Neuronal stem cell (in vitro differentiated cells): ENCODE data around the gene KCNH3.

Experiments used
- DNase-seq: peaks from one replicate; pipeline ENCODE4 v3.0.0-alpha.2; 2013; ENCODE audit warnings: low spot score
- H2AFZ ChIP-seq: one replicate; pipeline ENCODE4 v1.6.1; 2013; ENCODE audit warnings: mild to moderate bottlenecking, low read length, inconsistent platforms
- H2AK5ac ChIP-seq: 2 replicates; pipeline ENCODE4 v1.6.1; 2013; ENCODE audit warnings: low read depth, mild to moderate bottlenecking, inconsistent platforms, low read length, moderate library complexity, mixed read lengths
- H2BK120ac ChIP-seq: 2 replicates; pipeline ENCODE4 v1.6.1; 2013; ENCODE audit warnings: low read depth, mild to moderate bottlenecking, inconsistent platforms, low read length, moderate library complexity, mixed read lengths
- H2BK12ac ChIP-seq: one replicate; pipeline ENCODE4 v1.6.1; 2013; ENCODE audit warnings: low read length, inconsistent platforms
- H2BK15ac ChIP-seq: 2 replicates; pipeline ENCODE4 v1.6.1; 2013; ENCODE audit warnings: mild to moderate bottlenecking, low read length, inconsistent platforms, mixed read lengths
- H2BK5ac ChIP-seq: one replicate; pipeline ENCODE4 v1.6.1; 2013; ENCODE audit warnings: inconsistent platforms, mild to moderate bottlenecking, low read length, moderate library complexity
- H3K14ac ChIP-seq: one replicate; pipeline ENCODE4 v1.6.1; 2013; ENCODE audit warnings: low read length, inconsistent platforms
- H3K18ac ChIP-seq: 2 replicates; pipeline ENCODE4 v1.6.1; 2013; ENCODE audit warnings: low read length, inconsistent platforms
- H3K23ac ChIP-seq: 2 replicates; pipeline ENCODE4 v1.6.1; 2013; ENCODE audit warnings: low read depth, mild to moderate bottlenecking, mixed read lengths, low read length, inconsistent platforms; ENCODE audit not compliant: poor library complexity
- H3K27ac ChIP-seq: replicated peaks from 3 replicates; pipeline ENCODE4 v1.5.1; 2013; ENCODE audit warnings: low read length, inconsistent platforms
- H3K27me3 ChIP-seq, 3 experiments: 2 replicates each; pipeline ENCODE4 v1.6.1; 2013; ENCODE audit warnings: low read length in 3 of 3, mild to moderate bottlenecking in 2 of 3, inconsistent platforms in 1 of 3, low read depth in 1 of 3, mixed read lengths in 1 of 3, moderate library complexity in 1 of 3; ENCODE audit not compliant: control insufficient read depth in 3 of 3, insufficient read depth in 3 of 3
- H3K36me3 ChIP-seq, 2 donors: replicated peaks in 1 of 2; 2 replicates each; pipeline ENCODE4 v1.6.1; 2013; ENCODE audit warnings: low read length in 2 of 2; ENCODE audit not compliant: control insufficient read depth in 2 of 2, insufficient read depth in 2 of 2
- H3K4ac ChIP-seq: 2 replicates; pipeline ENCODE4 v1.6.1; 2013; ENCODE audit warnings: inconsistent platforms, mild to moderate bottlenecking, low read length, moderate library complexity
- H3K4me1 ChIP-seq, 2 donors: 1 replicate in 1 of 2; 2 replicates in 1 of 2; pipeline ENCODE4 v1.6.1; 2013; ENCODE audit warnings: low read length in 2 of 2, low read depth in 1 of 2; ENCODE audit not compliant: control insufficient read depth in 2 of 2, insufficient read depth in 1 of 2
- H3K4me2 ChIP-seq: one replicate; pipeline ENCODE4 v1.6.1; 2013; ENCODE audit warnings: mild to moderate bottlenecking, low read length, inconsistent platforms; ENCODE audit not compliant: insufficient read depth, poor library complexity, severe bottlenecking
- H3K4me3 ChIP-seq, 2 donors: 2 replicates each; pipeline ENCODE4 v1.5.1; 2013; ENCODE audit warnings: low read length in 2 of 2, mild to moderate bottlenecking in 2 of 2, inconsistent platforms in 1 of 2, moderate library complexity in 1 of 2
- H3K79me1 ChIP-seq: one replicate; pipeline ENCODE4 v1.6.1; 2013; ENCODE audit warnings: low read depth, mild to moderate bottlenecking, inconsistent platforms, low read length, moderate library complexity
- H3K9ac ChIP-seq: one replicate; pipeline ENCODE4 v1.6.1; 2013; ENCODE audit warnings: mild to moderate bottlenecking, low read depth, low read length, inconsistent platforms; ENCODE audit not compliant: poor library complexity
- H3K9me3 ChIP-seq, 2 donors: replicated peaks in 1 of 2; 2 replicates each; pipeline versions ENCODE3 to v1.6.1; 2013; ENCODE audit warnings: low read length in 2 of 2, mild to moderate bottlenecking in 2 of 2, inconsistent platforms in 1 of 2, low read depth in 1 of 2, mixed read lengths in 1 of 2, moderate library complexity in 1 of 2; ENCODE audit not compliant: control insufficient read depth in 2 of 2, insufficient read depth in 1 of 2
- H4K8ac ChIP-seq: one replicate; pipeline ENCODE4 v1.6.1; 2013; ENCODE audit warnings: low read depth, mild to moderate bottlenecking, inconsistent platforms, low read length, moderate library complexity
- H4K91ac ChIP-seq: one replicate; pipeline ENCODE4 v1.6.1; 2013; ENCODE audit warnings: low read length, low read depth, mild to moderate bottlenecking, inconsistent platforms; ENCODE audit not compliant: poor library complexity
- WGBS, 2 donors: extraction: QIAGEN DNeasy Blood & Tissue Kit; methylation state at CpG; one replicate each; pipeline ENCODE4 v1.1.7; 2013; ENCODE audit warnings: missing lambda C conversion rate in 2 of 2, mixed read lengths in 1 of 2; ENCODE audit not compliant: insufficient read length in 2 of 2, insufficient replicate concordance in 1 of 2; ENCODE audit errors: extremely low coverage in 2 of 2; 5-methylcytosine and 5-hydroxymethylcytosine counted together

KCNH3 gene

DNA sequence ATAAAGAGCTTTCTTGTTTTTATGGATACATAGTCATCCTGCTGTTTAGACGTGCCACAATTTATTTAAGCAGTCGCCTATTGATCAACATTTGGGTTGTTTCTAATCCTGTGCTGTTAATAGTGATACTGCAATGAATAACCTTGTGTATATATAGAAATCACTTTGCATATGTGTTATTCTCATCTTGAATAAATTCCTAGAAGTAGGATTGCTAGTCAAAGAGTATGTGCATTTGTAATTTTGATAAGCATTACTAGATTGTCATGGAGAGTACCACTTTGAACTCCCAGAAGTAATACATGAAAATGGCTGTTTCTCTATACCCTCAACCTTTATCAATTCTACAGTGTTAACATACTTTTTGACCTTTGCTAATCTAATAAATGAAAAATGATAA, 44.9 kb upstream of the KCNH3 start:
- no CpG with 5 or more reads among the region's 2 CpGs for WGBS, 2 donors
- Histone ChIP-seq H3K18ac (no peak overlapping the region), H4K91ac (no peak overlapping the region), H4K8ac (no peak overlapping the region), H3K27ac (no peak overlapping the region), H3K9ac (no peak overlapping the region), H3K14ac (no peak overlapping the region), H3K9me3 (no peaks in the 10 kb centered on the region), H2BK12ac (no peak overlapping the region), H2AK5ac (no peak overlapping the region), H3K36me3 (peaks cover 2 to 62% of the 10 kb centered on the region in 2 donors), H3K4me3 (no peak overlapping the region), H3K79me1 (no peaks in the 10 kb centered on the region), H2AFZ (no peak overlapping the region), H3K4ac (no peak overlapping the region), H3K4me1 (no peaks in the 10 kb centered on the region), H2BK120ac (no peak overlapping the region), H3K27me3 (no peaks in the 10 kb centered on the region), H2BK15ac (no peak overlapping the region), H3K23ac (no peak overlapping the region), H2BK5ac (no peak overlapping the region), H3K4me2 (no peak overlapping the region)
- no peak for DNase-seq

DNA sequence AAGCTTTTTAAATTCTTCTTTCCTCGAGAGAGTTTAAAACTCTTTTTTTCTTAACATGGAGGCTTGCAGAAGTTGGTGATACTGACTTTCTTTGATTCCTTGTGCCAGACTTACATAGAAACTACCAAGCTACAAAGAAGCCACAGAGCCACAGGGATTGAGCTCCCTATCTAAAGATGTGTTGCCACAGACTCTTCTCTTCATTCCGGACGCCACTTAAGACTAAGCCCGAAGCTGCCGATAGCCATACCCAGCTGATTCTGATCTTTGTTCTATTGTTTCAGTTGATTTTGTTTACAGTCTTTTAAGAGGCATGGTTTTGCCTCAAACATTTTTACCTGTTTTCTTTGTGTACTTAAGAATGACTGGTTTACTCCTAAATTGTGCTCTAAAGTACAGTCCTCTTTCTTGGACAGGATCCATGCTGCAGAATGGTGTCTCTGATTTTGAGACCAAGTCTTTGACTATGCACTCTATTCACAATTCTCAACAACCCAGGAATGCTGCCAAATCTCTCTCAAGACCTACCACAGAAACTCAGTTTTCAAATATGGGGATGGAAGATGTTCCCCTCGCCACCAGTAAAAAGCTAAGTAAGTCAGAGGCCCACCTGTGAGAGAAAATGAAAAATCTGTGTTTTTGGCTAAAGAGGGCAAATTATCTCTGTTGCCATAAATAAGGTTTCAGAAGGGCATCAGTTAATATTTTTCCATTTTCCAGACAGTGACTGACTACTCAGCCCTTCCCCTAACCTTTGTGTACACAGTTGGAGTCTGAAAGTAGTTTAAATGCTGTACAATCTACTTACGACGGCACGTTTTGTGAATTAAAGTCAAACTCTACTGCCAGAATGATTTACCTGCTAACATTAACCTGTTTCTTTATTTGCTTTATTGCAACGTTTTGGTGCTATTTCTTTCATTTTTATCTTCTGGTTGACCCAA, 42.1 kb upstream of the KCNH3 start:
- Histone ChIP-seq H3K4ac (no peak overlapping the region), H2AFZ (no peak overlapping the region), H3K14ac (no peak overlapping the region), H2BK120ac (no peak overlapping the region), H4K8ac (no peak overlapping the region), H3K36me3 (peaks cover 4 to 67% of the 10 kb centered on the region in 2 donors), H3K9me3 (no peaks in the 10 kb centered on the region), H2AK5ac (no peak overlapping the region), H3K4me1 (no peaks in the 10 kb centered on the region), H3K23ac (no peak overlapping the region), H3K79me1 (no peaks in the 10 kb centered on the region), H3K4me2 (no peak overlapping the region), H3K4me3 (no peak overlapping the region), H2BK5ac (no peak overlapping the region), H3K18ac (no peak overlapping the region), H2BK15ac (no peak overlapping the region), H2BK12ac (no peak overlapping the region), H3K27ac (no peak overlapping the region), H4K91ac (no peak overlapping the region), H3K27me3 (no peaks in the 10 kb centered on the region), H3K9ac (no peak overlapping the region)
- DNase-seq: no peak
- WGBS, 2 donors: no CpG with 5 or more reads among the region's 10 CpGs

DNA sequence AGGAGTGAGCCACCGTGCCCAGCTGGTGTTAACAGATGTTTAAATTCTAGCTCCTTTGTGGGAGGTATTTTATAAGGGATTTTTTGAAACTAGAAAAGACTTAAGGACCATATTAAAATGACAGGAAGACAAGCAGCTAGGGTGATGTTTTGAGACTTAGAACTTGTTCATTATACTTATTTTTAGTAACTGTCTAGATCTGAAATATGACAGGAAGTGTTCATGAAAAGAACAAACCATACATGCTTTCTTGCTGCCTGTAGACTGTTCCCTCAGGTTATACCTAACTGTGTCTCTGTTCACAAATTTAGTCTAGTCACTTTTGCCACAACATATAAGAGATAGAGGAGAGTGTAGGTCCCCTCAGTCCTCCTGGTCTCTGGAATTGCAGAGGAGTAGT, 36.9 kb upstream of the KCNH3 start:
- Histone ChIP-seq H2AFZ (no peak overlapping the region), H3K9me3 (no peaks in the 10 kb centered on the region), H4K91ac (no peak overlapping the region), H3K36me3 (peaks cover 1 to 78% of the 10 kb centered on the region in 2 donors), H3K23ac (no peak overlapping the region), H3K4me2 (no peak overlapping the region), H3K4me3 (no peak overlapping the region), H3K18ac (no peak overlapping the region), H3K9ac (no peak overlapping the region), H3K27ac (no peak overlapping the region), H3K27me3 (no peaks in the 10 kb centered on the region), H2BK12ac (no peak overlapping the region), H2BK15ac (no peak overlapping the region), H2AK5ac (no peak overlapping the region), H3K4me1 (no peaks in the 10 kb centered on the region), H2BK120ac (no peak overlapping the region), H4K8ac (no peak overlapping the region), H3K14ac (no peak overlapping the region), H3K79me1 (no peaks in the 10 kb centered on the region), H2BK5ac (no peak overlapping the region), H3K4ac (no peak overlapping the region)
- WGBS, 2 donors: no CpG with 5 or more reads among the region's 1 CpG
- DNase-seq: no peak

DNA sequence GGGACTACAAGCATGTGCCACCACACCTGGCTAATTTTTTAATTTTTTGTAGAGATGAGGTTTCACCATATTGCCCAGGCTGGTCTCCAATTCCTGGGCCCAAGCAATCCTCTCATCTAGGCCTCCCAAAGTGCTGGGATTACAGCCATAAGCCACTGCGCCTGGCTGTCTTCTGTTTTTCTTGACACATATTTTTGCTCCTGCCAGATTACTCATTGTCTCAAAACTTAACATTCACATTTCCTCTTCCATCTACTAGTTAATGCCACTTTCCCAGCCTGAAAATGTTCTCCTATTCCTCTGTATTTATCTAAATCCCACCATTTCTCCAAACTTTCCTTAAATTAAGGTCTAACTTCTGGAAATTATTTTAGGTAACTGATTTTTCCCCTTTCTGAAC, 36.2 kb upstream of the KCNH3 start:
- no peak overlapping the region for H2BK15ac ChIP-seq
- WGBS, 2 donors: no CpG with 5 or more reads among the region's 1 CpG
- H3K27ac ChIP-seq: no peak overlapping the region
- no peak overlapping the region for H2AK5ac ChIP-seq
- H3K18ac ChIP-seq: no peak overlapping the region
- no peak for DNase-seq
- no peak overlapping the region for H3K4me2 ChIP-seq
- no peak overlapping the region for H3K9ac ChIP-seq
- no peaks in the 10 kb centered on the region for H3K27me3 ChIP-seq
- no peak overlapping the region for H3K23ac ChIP-seq
- H2BK120ac ChIP-seq: no peak overlapping the region
- H4K91ac ChIP-seq: no peak overlapping the region
- H3K4me3 ChIP-seq: no peak overlapping the region
- no peaks in the 10 kb centered on the region for H3K4me1 ChIP-seq
- H2BK5ac ChIP-seq: no peak overlapping the region
- no peak overlapping the region for H3K4ac ChIP-seq
- H3K79me1 ChIP-seq: no peaks in the 10 kb centered on the region
- H2AFZ ChIP-seq: no peak overlapping the region
- H2BK12ac ChIP-seq: no peak overlapping the region
- H3K36me3 ChIP-seq: peaks cover 1 to 75% of the 10 kb centered on the region in 2 donors
- no peak overlapping the region for H3K14ac ChIP-seq
- H3K9me3 ChIP-seq: no peaks in the 10 kb centered on the region
- no peak overlapping the region for H4K8ac ChIP-seq
